ENCODE data around the gene SH3GL1.

Gene SH3GL1

DNA sequence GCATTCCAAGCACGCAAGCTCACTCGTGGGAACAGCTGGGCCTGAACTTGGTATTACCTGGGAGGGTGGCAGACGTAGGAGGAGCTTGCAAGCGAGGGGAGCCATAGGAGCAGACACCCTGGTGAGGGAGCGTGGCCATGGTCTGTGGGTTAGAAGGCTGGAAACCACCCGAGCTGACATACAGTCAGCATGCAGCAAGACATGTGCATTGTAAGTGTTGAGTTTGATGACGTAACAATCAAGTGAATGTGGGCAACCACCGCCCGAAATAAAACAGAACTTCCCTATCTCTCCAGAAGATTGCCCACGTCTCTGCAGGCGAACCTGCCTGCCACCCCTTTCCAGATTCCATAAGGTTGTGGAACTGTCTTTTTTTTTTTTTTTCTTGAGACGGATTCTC lies 30.4 kb upstream of the SH3GL1 start:
- Histone ChIP-seq H3K27me3 (ENCODE audit: insufficient read depth, insufficient read length) (no peaks in the 10 kb centered on the region), H3K36me3 (ENCODE audit: insufficient read depth, insufficient read length, low read length) (peaks cover 84% of the 10 kb centered on the region), H3K9me3 (ENCODE audit: insufficient read depth, low read length) (no peaks in the 10 kb centered on the region), H3K4me1 (ENCODE audit: insufficient read depth, insufficient read length) (peaks cover 3% of the 10 kb centered on the region), H3K4me3 (ENCODE audit: insufficient read length, low read depth) (no peak overlapping the region), H3K9ac (ENCODE audit: insufficient read length, low read depth) (no peak overlapping the region)
- TF ChIP-seq ZNF274 (IDR thresholded peaks at IDR 0.05; ENCODE audit: low read depth, low read length) (no peak), SUZ12 (IDR thresholded peaks at IDR 0.05; ENCODE audit: extremely low read depth, insufficient read depth, insufficient read length) (no peak), YY1 (IDR thresholded peaks at IDR 0.05; ENCODE audit: insufficient read depth, insufficient read length) (no peak)
- no peak for DNase-seq (ENCODE audit: low read depth, low spot score)

GRCh38 chr19:4429771-4430171 lies 29.4 kb upstream of the SH3GL1 start:
- no peak for TF ChIP-seq ZNF274 (IDR thresholded peaks at IDR 0.05; ENCODE audit: low read depth, low read length)
- H3K9ac ChIP-seq (ENCODE audit: insufficient read length, low read depth) = no peak overlapping the region
- H3K36me3 ChIP-seq (ENCODE audit: insufficient read depth, insufficient read length, low read length) = peaks cover 86% of the 10 kb centered on the region
- H3K9me3 ChIP-seq (ENCODE audit: insufficient read depth, low read length) = no peaks in the 10 kb centered on the region
- no peak overlapping the region for H3K4me3 ChIP-seq (ENCODE audit: insufficient read length, low read depth)
- no peak for DNase-seq (ENCODE audit: low read depth, low spot score)
- peaks cover 3% of the 10 kb centered on the region for H3K4me1 ChIP-seq (ENCODE audit: insufficient read depth, insufficient read length)
- no peaks in the 10 kb centered on the region for H3K27me3 ChIP-seq (ENCODE audit: insufficient read depth, insufficient read length)

- peaks cover 3% of the 10 kb centered on the region for H3K4me1 ChIP-seq (ENCODE audit: insufficient read depth, insufficient read length)
- no peak overlapping the region for H3K4me3 ChIP-seq (ENCODE audit: insufficient read length, low read depth)
- no peak for TF ChIP-seq YY1 (IDR thresholded peaks at IDR 0.05; ENCODE audit: insufficient read depth, insufficient read length)
- TF ChIP-seq ZNF274 (IDR thresholded peaks at IDR 0.05; ENCODE audit: low read depth, low read length) = no peak
- no peak for TF ChIP-seq SUZ12 (IDR thresholded peaks at IDR 0.05; ENCODE audit: extremely low read depth, insufficient read depth, insufficient read length)
- no peak overlapping the region for H3K9ac ChIP-seq (ENCODE audit: insufficient read length, low read depth)
- no peak for DNase-seq (ENCODE audit: low read depth, low spot score)
- H3K9me3 ChIP-seq (ENCODE audit: insufficient read depth, low read length) = no peaks in the 10 kb centered on the region
- H3K36me3 ChIP-seq (ENCODE audit: insufficient read depth, insufficient read length, low read length) = peaks cover 83% of the 10 kb centered on the region
- H3K27me3 ChIP-seq (ENCODE audit: insufficient read depth, insufficient read length) = no peaks in the 10 kb centered on the region
Measured at GRCh38 chr19:4429256-4429655, 28.9 kb upstream of the SH3GL1 start.

- H3K36me3 ChIP-seq (ENCODE audit: insufficient read depth, insufficient read length, low read length) = peaks cover 84% of the 10 kb centered on the region
- H3K9ac ChIP-seq (ENCODE audit: insufficient read length, low read depth) = no peak overlapping the region
- no peaks in the 10 kb centered on the region for H3K27me3 ChIP-seq (ENCODE audit: insufficient read depth, insufficient read length)
- H3K9me3 ChIP-seq (ENCODE audit: insufficient read depth, low read length) = no peaks in the 10 kb centered on the region
- no peak overlapping the region for H3K4me3 ChIP-seq (ENCODE audit: insufficient read length, low read depth)
- peaks cover 3% of the 10 kb centered on the region for H3K4me1 ChIP-seq (ENCODE audit: insufficient read depth, insufficient read length)
- no peak for DNase-seq (ENCODE audit: low read depth, low spot score)
- TF ChIP-seq YY1 (IDR thresholded peaks at IDR 0.05; ENCODE audit: insufficient read depth, insufficient read length) (no peak), SUZ12 (IDR thresholded peaks at IDR 0.05; ENCODE audit: extremely low read depth, insufficient read depth, insufficient read length) (no peak), ZNF274 (IDR thresholded peaks at IDR 0.05; ENCODE audit: low read depth, low read length) (no peak)
Measured at GRCh38 chr19:4428326-4428975, 28.1 kb upstream of the SH3GL1 start.

- peaks cover 82% of the 10 kb centered on the region for H3K36me3 ChIP-seq (ENCODE audit: insufficient read depth, insufficient read length, low read length)
- TF ChIP-seq YY1 (IDR thresholded peaks at IDR 0.05; ENCODE audit: insufficient read depth, insufficient read length) (no peak), ZNF274 (IDR thresholded peaks at IDR 0.05; ENCODE audit: low read depth, low read length) (no peak), SUZ12 (IDR thresholded peaks at IDR 0.05; ENCODE audit: extremely low read depth, insufficient read depth, insufficient read length) (no peak)
Measured at GRCh38 chr19:4425537-4425936, 25.2 kb upstream of the SH3GL1 start.

GRCh38 chr19:4423416-4424126 lies 23.2 kb upstream of the SH3GL1 start:
- no peaks in the 10 kb centered on the region for H3K27me3 ChIP-seq (ENCODE audit: insufficient read depth, insufficient read length)
- no peaks in the 10 kb centered on the region for H3K4me1 ChIP-seq (ENCODE audit: insufficient read depth, insufficient read length)
- H3K9ac ChIP-seq (ENCODE audit: insufficient read length, low read depth) = no peak overlapping the region
- TF ChIP-seq ZNF274 (IDR thresholded peaks at IDR 0.05; ENCODE audit: low read depth, low read length) = no peak
- TF ChIP-seq SUZ12 (IDR thresholded peaks at IDR 0.05; ENCODE audit: extremely low read depth, insufficient read depth, insufficient read length) = no peak
- H3K4me3 ChIP-seq (ENCODE audit: insufficient read length, low read depth) = no peak overlapping the region
- DNase-seq (ENCODE audit: low read depth, low spot score) = no peak
- no peaks in the 10 kb centered on the region for H3K9me3 ChIP-seq (ENCODE audit: insufficient read depth, low read length)
- H3K36me3 ChIP-seq (ENCODE audit: insufficient read depth, insufficient read length, low read length) = peaks cover 79% of the 10 kb centered on the region

More at GRCh38 chr19:4425537-4425936, 25.2 kb upstream of the SH3GL1 start:
- H3K4me1 ChIP-seq (ENCODE audit: insufficient read depth, insufficient read length) = no peaks in the 10 kb centered on the region
- no peak overlapping the region for H3K9ac ChIP-seq (ENCODE audit: insufficient read length, low read depth)
- H3K9me3 ChIP-seq (ENCODE audit: insufficient read depth, low read length) = no peaks in the 10 kb centered on the region
- H3K4me3 ChIP-seq (ENCODE audit: insufficient read length, low read depth) = no peak overlapping the region
- no peak for DNase-seq (ENCODE audit: low read depth, low spot score)
- no peaks in the 10 kb centered on the region for H3K27me3 ChIP-seq (ENCODE audit: insufficient read depth, insufficient read length)

- H3K9ac ChIP-seq (ENCODE audit: insufficient read length, low read depth) = no peak overlapping the region
- H3K36me3 ChIP-seq (ENCODE audit: insufficient read depth, insufficient read length, low read length) = peaks cover 87% of the 10 kb centered on the region
- no peaks in the 10 kb centered on the region for H3K9me3 ChIP-seq (ENCODE audit: insufficient read depth, low read length)
- no peak overlapping the region for H3K4me3 ChIP-seq (ENCODE audit: insufficient read length, low read depth)
- no peaks in the 10 kb centered on the region for H3K27me3 ChIP-seq (ENCODE audit: insufficient read depth, insufficient read length)
- TF ChIP-seq SUZ12 (IDR thresholded peaks at IDR 0.05; ENCODE audit: extremely low read depth, insufficient read depth, insufficient read length) (no peak), YY1 (IDR thresholded peaks at IDR 0.05; ENCODE audit: insufficient read depth, insufficient read length) (no peak), ZNF274 (IDR thresholded peaks at IDR 0.05; ENCODE audit: low read depth, low read length) (no peak)
- DNase-seq (ENCODE audit: low read depth, low spot score) = no peak
- peaks cover 13% of the 10 kb centered on the region for H3K4me1 ChIP-seq (ENCODE audit: insufficient read depth, insufficient read length)
Measured at GRCh38 chr19:4416268-4416667, 15.9 kb upstream of the SH3GL1 start.
